Ascending aorta (tissue), 2 donors: ENCODE data around the gene TEX44. TPM values are rescaled to one million over a fixed set of nuclear protein-coding genes. Genes with fewer than 3 reads are reported as not detected.
A peak's percentile ranks its signal among the peaks of the same experiment; 100 is the strongest.

Source experiments
- DNase-seq, 2 donors: peaks; one replicate each; pipeline ENCODE4 v3.0.0-alpha.2; 2019; ENCODE audit warnings: low spot score in 2 of 2
- H3K27ac ChIP-seq, 2 donors: fragments of 200-600 bp; sonication (generic); one replicate each; pipeline ENCODE4 v1.5.1; 2016 to 2017; ENCODE audit warnings: mild to moderate bottlenecking in 1 of 2
- H3K27me3 ChIP-seq: fragments of 200-600 bp; sonication (generic); one replicate; pipeline ENCODE4 v1.5.1; 2017
- H3K36me3 ChIP-seq, 2 donors: fragments of 200-600 bp; sonication (generic); one replicate each; pipeline ENCODE4 v1.5.1; 2016
- H3K4me1 ChIP-seq, 2 donors: fragments of 200-600 bp; sonication (generic); one replicate each; pipeline ENCODE4 v1.5.1; 2016 to 2017; ENCODE audit warnings: mild to moderate bottlenecking in 1 of 2
- H3K4me3 ChIP-seq, 2 donors: fragments of 200-600 bp; sonication (generic); one replicate each; pipeline ENCODE4 v1.5.1; 2016 to 2017; ENCODE audit warnings: mild to moderate bottlenecking in 1 of 2
- H3K9me3 ChIP-seq, 2 donors: fragments of 200-600 bp; sonication (generic); one replicate each; pipeline ENCODE4 v1.5.1; 2016
- CTCF ChIP-seq, 3 experiments: fragments of 200-600 bp in 2 of 3; fragments of 450-650 bp in 1 of 3; sonication (generic) in 2 of 3; IDR thresholded peaks; one replicate each; pipeline ENCODE4 v1.5.1; 2016 to 2019; ENCODE audit warnings: antibody characterized with exemption in 3 of 3, mild to moderate bottlenecking in 1 of 3, moderate library complexity in 1 of 3
- intact Hi-C: fragments of 100-400 bp; cut with DNase I; formaldehyde crosslinking; loops from one replicate; pipeline ENCODE4 v1.15.1; 2023
- total RNA-seq: library from RNA; depleted of rRNA; stranded (reverse); fragments of >200 nt; gene quantifications from one replicate; pipeline ENCODE4 v1.1.0, GENCODE V29; 2016

TEX44 gene
- total RNA-seq, 1 donor from 2014 or later: not detected

GRCh38 chr2:231613331-231613662, 20.6 kb downstream of the TEX44 start:
- Histone ChIP-seq H3K4me1 (peaks cover 21 to 44% of the 10 kb centered on the region in 2 donors), H3K27me3 (no peaks in the 10 kb centered on the region), H3K4me3 (peak overlapping the region; percentile 51 to 61), H3K9me3 (no peaks in the 10 kb centered on the region), H3K36me3 (no peaks in the 10 kb centered on the region), H3K27ac (peak overlapping the region; percentile 96 to 100)
- intact Hi-C loops: loop anchor here (5.0 kb wide), 1 partner anchor 169 kb away; the partner anchor contains the start of gene PDE6D
- DNase-seq: no peak
- no peak for TF ChIP-seq CTCF (IDR thresholded peaks at IDR 0.05)

- Histone ChIP-seq H3K9me3 (no peaks in the 10 kb centered on the region), H3K27ac (peak overlapping the region; percentile 96 to 100), H3K4me1 (peaks cover 21 to 44% of the 10 kb centered on the region in 2 donors), H3K4me3 (peak overlapping the region; percentile 51 to 61), H3K27me3 (no peaks in the 10 kb centered on the region), H3K36me3 (no peaks in the 10 kb centered on the region)
- intact Hi-C loops: loop anchor here (1.0 to 5.0 kb wide), 3 partner anchors 28 to 168 kb away; partner anchors contain the start of gene PDE6D
- peak; percentile 61 to 96 for DNase-seq
- peak; percentile 27 to 41 (median 29) for TF ChIP-seq CTCF (IDR thresholded peaks at IDR 0.05)
Observed at GRCh38 chr2:231613663-231614558, 21.2 kb downstream of the TEX44 start.

GRCh38 chr2:231614559-231615057, 21.9 kb downstream of the TEX44 start:
- Histone ChIP-seq H3K9me3 (no peaks in the 10 kb centered on the region), H3K4me3 (peak overlapping the region; percentile 51 to 61), H3K4me1 (peaks cover 21 to 44% of the 10 kb centered on the region in 2 donors), H3K27ac (peak overlapping the region; percentile 96 to 100), H3K36me3 (no peaks in the 10 kb centered on the region), H3K27me3 (no peaks in the 10 kb centered on the region)
- no peak for TF ChIP-seq CTCF (IDR thresholded peaks at IDR 0.05)
- no peak for DNase-seq
- intact Hi-C loops: loop anchor here (1.0 to 5.0 kb wide), 4 partner anchors 28 to 168 kb away; partner anchors contain the start of gene PDE6D

GRCh38 chr2:231615058-231615671, 22.5 kb downstream of the TEX44 start:
- no peaks in the 10 kb centered on the region for H3K36me3 ChIP-seq
- H3K27ac ChIP-seq: peak overlapping the region; percentile 96 to 100
- intact Hi-C loops: loop anchor here (1.0 kb wide), 1 partner anchor 47 kb away; no protein-coding TSS in a partner anchor
- no peaks in the 10 kb centered on the region for H3K27me3 ChIP-seq
- H3K4me1 ChIP-seq: peaks cover 21 to 44% of the 10 kb centered on the region in 2 donors
- no peak for DNase-seq
- no peak for TF ChIP-seq CTCF (IDR thresholded peaks at IDR 0.05)
- peak overlapping the region; percentile 51 to 61 for H3K4me3 ChIP-seq
- H3K9me3 ChIP-seq: no peaks in the 10 kb centered on the region

GRCh38 chr2:231616296-231616695, 23.6 kb downstream of the TEX44 start:
- Histone ChIP-seq H3K36me3 (no peaks in the 10 kb centered on the region), H3K27me3 (no peaks in the 10 kb centered on the region), H3K27ac (peak overlapping the region; percentile 96 to 100), H3K9me3 (no peaks in the 10 kb centered on the region), H3K4me3 (no peak overlapping the region), H3K4me1 (peaks cover 21 to 41% of the 10 kb centered on the region in 2 donors)
- no peak for TF ChIP-seq CTCF (IDR thresholded peaks at IDR 0.05)
- intact Hi-C loops: no loop called here
- DNase-seq: no peak
